Right renal cortex interstitium (tissue), 3 donors: ENCODE data around the gene RASL10B. TPM values are rescaled to one million over a fixed set of nuclear protein-coding genes. Genes with fewer than 3 reads are reported as not detected.

ENCODE experiments used
- DNase-seq, 3 donors: peaks; one replicate each; pipeline ENCODE4 v3.0.0-alpha.2; 2013; ENCODE audit warnings: low read depth in 3 of 3, low spot score in 2 of 3
- polyA plus RNA-seq, 3 donors: library from polyadenylated mRNA; unstranded; fragments of 120-200 nt; gene quantifications; one replicate each; pipeline ENCODE4 v1.2.1, GENCODE V29; 2013; ENCODE audit not compliant: insufficient read length in 3 of 3

Gene RASL10B
- polyA plus RNA-seq, 3 donors: 10.2 to 12.9 (median 11.2) TPM

GRCh38 chr17:35791681-35792350 lies 60.4 kb downstream of the RASL10B start:
- no peak for DNase-seq

Other genes with a start within 250 kb of the RASL10B start
- gene SLFN12L, start 194.0 kb upstream of the RASL10B start, polyA plus RNA-seq: under 1 TPM in 2 of 3 donors, not detected in 1; 0.04 to 0.17 TPM
- gene SLFN14, start 170.8 kb upstream of the RASL10B start, polyA plus RNA-seq: under 1 TPM; 0.18 to 0.29 (median 0.24) TPM
- 10 to 100 TPM; 12.1 to 12.7 (median 12.4) TPM for gene PEX12, start 153.1 kb upstream of the RASL10B start, polyA plus RNA-seq
- 100 to 1,000 TPM; 133 to 145 (median 137) TPM for gene AP2B1, start 144.3 kb upstream of the RASL10B start, polyA plus RNA-seq
- gene GAS2L2, start 21.6 kb downstream of the RASL10B start, polyA plus RNA-seq: under 1 TPM in 1 of 3 donors, not detected in 2; 0.06 TPM
- gene C17orf50, start 29.2 kb downstream of the RASL10B start, polyA plus RNA-seq: not detected
- gene MMP28, start 64.0 kb downstream of the RASL10B start, polyA plus RNA-seq: 1 to 10 TPM; 1.4 to 1.5 (median 1.4) TPM
- 100 to 1,000 TPM; 223 to 239 (median 239) TPM for gene TAF15, start 77.8 kb downstream of the RASL10B start, polyA plus RNA-seq
- under 1 TPM in 1 of 3 donors, not detected in 2; 0.17 TPM for gene HEATR9, start 137.3 kb downstream of the RASL10B start, polyA plus RNA-seq
- gene CCL5, start 148.7 kb downstream of the RASL10B start, polyA plus RNA-seq: 1 to 10 TPM; 1.4 to 2.3 (median 1.6) TPM
- 1 to 10 TPM; 1.9 to 2.6 (median 2.2) TPM for gene RDM1, start 199.1 kb downstream of the RASL10B start, polyA plus RNA-seq
- not detected for gene LYZL6, start 212.1 kb downstream of the RASL10B start, polyA plus RNA-seq
- under 1 TPM in 2 of 3 donors, not detected in 1; 0.13 to 0.14 TPM for gene CCL16, start 249.9 kb downstream of the RASL10B start, polyA plus RNA-seq